DND-41 (cell line): ENCODE data around the gene PPP2CA.

Experiments used
- EZH2 ChIP-seq: IDR thresholded peaks from 3 replicates; pipeline ENCODE4 v1.6.1; 2012; ENCODE audit warnings: borderline replicate concordance, low read depth, mild to moderate bottlenecking, moderate library complexity, low read length, inconsistent platforms; ENCODE audit not compliant: severe bottlenecking
- TF ChIP-seq, protein P1 (sequence below): IDR thresholded peaks from 2 replicates; pipeline ENCODE4 v1.5.1; 2012; ENCODE audit warnings: borderline replicate concordance, low read length, moderate library complexity, mild to moderate bottlenecking; ENCODE audit not compliant: poor library complexity, severe bottlenecking; ENCODE audit errors: extremely low read depth

DNA sequence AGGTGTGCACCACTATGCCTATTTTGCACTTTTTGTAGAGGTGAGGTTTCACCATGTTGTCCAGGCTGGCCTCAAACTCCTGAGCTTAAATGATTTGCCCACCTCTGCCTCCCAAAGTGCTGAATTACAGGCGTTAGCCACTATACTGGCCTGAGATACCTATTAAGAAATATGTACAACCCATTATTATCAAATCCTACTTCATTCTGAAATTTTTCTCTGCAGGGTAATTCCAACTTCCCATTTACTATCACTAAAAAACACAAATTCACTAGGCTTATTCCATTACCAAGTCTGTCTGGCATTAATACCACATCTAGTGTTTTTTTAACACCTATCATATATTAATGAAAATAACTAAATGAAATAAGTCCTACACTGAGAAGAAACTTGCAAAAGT lies 18.2 kb downstream of the PPP2CA start:
- no peak for TF ChIP-seq EZH2
- TF ChIP-seq, protein P1, sequence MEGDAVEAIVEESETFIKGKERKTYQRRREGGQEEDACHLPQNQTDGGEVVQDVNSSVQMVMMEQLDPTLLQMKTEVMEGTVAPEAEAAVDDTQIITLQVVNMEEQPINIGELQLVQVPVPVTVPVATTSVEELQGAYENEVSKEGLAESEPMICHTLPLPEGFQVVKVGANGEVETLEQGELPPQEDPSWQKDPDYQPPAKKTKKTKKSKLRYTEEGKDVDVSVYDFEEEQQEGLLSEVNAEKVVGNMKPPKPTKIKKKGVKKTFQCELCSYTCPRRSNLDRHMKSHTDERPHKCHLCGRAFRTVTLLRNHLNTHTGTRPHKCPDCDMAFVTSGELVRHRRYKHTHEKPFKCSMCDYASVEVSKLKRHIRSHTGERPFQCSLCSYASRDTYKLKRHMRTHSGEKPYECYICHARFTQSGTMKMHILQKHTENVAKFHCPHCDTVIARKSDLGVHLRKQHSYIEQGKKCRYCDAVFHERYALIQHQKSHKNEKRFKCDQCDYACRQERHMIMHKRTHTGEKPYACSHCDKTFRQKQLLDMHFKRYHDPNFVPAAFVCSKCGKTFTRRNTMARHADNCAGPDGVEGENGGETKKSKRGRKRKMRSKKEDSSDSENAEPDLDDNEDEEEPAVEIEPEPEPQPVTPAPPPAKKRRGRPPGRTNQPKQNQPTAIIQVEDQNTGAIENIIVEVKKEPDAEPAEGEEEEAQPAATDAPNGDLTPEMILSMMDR, result no peak
